Measurements from ENCODE around the gene TTC13.

Gene TTC13

GRCh38 chr1:230894664-230895063 lies 84.0 kb downstream of the TTC13 start:
- DNase-seq (ENCODE audit: low read depth), result no peak
- H3K4me3 ChIP-seq (ENCODE audit: low read length), result no peak overlapping the region
- TF ChIP-seq, protein P1, sequence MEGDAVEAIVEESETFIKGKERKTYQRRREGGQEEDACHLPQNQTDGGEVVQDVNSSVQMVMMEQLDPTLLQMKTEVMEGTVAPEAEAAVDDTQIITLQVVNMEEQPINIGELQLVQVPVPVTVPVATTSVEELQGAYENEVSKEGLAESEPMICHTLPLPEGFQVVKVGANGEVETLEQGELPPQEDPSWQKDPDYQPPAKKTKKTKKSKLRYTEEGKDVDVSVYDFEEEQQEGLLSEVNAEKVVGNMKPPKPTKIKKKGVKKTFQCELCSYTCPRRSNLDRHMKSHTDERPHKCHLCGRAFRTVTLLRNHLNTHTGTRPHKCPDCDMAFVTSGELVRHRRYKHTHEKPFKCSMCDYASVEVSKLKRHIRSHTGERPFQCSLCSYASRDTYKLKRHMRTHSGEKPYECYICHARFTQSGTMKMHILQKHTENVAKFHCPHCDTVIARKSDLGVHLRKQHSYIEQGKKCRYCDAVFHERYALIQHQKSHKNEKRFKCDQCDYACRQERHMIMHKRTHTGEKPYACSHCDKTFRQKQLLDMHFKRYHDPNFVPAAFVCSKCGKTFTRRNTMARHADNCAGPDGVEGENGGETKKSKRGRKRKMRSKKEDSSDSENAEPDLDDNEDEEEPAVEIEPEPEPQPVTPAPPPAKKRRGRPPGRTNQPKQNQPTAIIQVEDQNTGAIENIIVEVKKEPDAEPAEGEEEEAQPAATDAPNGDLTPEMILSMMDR (conservative IDR thresholded peaks at IDR 0.05; ENCODE audit: low read depth, low read length), result no peak

GRCh38 chr1:230894032-230894431 lies 84.6 kb downstream of the TTC13 start:
- TF ChIP-seq, protein P1 (conservative IDR thresholded peaks at IDR 0.05; ENCODE audit: low read depth, low read length), result no peak
- no peak overlapping the region for H3K4me3 ChIP-seq (ENCODE audit: low read length)
- DNase-seq (ENCODE audit: low read depth), result no peak

DNA sequence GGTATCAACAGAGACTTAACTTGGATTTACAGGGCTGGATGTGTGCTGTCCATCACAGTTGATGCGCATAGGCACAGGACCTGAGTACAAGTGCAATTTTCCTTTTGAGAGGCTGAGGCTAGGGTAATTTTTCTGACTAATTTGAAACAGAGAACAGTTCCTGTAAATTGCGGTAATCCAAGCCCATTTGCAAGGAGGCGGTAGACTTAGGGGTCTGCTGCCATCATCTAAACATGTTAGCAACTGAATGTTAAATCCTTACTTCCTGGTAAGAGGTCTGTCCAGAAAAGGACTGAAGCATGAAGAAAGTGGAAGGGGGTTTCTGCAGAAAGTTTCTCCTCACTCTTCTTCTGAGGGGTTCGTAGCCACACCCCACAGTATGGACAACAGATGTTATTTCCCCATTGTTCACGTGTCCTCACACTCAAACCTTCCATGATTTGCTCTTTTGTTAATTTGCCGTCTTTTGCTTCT lies 86.6 kb downstream of the TTC13 start:
- TF ChIP-seq, protein P1 (conservative IDR thresholded peaks at IDR 0.05; ENCODE audit: low read depth, low read length), result no peak

DNA sequence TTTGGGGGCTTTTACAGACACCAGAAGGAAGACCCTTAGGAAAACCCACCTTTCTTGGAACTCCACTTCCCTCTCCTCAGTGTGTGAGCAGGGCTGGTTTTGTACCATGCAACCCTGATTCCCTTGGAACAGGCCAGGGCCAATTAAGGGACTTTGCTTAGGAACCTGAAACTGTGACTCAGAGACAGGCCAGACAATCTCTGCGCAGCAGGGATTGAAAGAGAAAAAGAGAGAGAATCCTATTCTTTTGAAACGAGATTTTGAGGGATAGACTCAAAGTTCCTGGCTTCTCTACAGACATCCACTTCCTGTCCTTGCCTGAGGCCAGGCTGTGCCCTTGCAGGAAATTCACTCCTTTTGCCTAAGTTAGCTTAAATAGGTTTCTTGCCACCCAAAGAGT lies 87.2 kb downstream of the TTC13 start:
- no peak overlapping the region for H3K4me3 ChIP-seq (ENCODE audit: low read length)
- TF ChIP-seq, protein P1 (conservative IDR thresholded peaks at IDR 0.05; ENCODE audit: low read depth, low read length), result no peak
- no peak for DNase-seq (ENCODE audit: low read depth)

More for the DNA sequence above, 86.6 kb downstream of the TTC13 start:
- H3K4me3 ChIP-seq (ENCODE audit: low read length), result no peak overlapping the region
- DNase-seq (ENCODE audit: low read depth), result no peak

GRCh38 chr1:230884646-230885045 lies 94.0 kb downstream of the TTC13 start:
- no peak overlapping the region for H3K4me3 ChIP-seq (ENCODE audit: low read length)
- TF ChIP-seq, protein P1 (conservative IDR thresholded peaks at IDR 0.05; ENCODE audit: low read depth, low read length), result no peak
- DNase-seq (ENCODE audit: low read depth), result no peak

DNA sequence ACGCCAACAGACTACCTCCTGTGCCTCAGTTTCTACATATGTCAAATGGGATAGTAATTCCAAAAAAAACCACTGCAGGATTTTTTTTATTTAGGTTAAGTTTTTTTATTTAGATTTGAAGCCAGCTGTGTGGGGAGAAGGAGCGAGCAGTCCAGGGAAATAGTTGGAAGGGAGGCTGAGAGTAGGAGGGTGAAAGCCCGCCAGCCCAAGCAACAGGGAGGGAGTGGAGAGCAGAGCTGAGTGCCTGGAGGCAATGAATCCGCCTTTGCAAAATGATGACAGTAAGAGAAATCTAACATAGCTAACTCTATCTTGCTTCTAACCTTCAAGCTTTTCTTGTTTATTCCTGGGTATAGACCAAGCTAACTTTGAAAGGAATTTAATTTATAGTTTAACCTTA lies 94.7 kb downstream of the TTC13 start:
- H3K4me3 ChIP-seq (ENCODE audit: low read length), result no peak overlapping the region
- TF ChIP-seq, protein P1 (conservative IDR thresholded peaks at IDR 0.05; ENCODE audit: low read depth, low read length), result no peak
- DNase-seq (ENCODE audit: low read depth), result no peak

DNA sequence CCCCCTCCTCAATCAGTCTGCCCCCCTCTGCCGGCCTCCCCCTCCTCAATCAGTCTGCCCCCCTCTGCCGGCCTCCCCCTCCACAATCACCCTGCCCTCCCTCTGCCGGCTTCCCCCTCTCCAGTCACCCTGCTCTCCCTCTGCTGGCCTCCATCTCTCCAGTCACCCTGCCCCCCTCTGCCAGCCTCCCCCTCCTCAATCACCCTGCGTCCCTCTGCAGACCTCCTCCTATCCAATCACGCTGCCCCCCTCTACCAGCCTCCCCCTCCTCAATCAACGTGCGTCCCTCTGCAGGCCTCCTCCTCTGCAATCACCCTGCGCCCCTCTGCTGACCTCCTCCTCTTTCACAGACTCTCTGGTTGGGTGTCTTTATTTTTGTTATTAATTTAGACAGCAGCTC lies 98.9 kb downstream of the TTC13 start:
- no peak for DNase-seq (ENCODE audit: low read depth)
- TF ChIP-seq, protein P1 (conservative IDR thresholded peaks at IDR 0.05; ENCODE audit: low read depth, low read length), result no peak

More for the DNA sequence above, 98.9 kb downstream of the TTC13 start:
- H3K4me3 ChIP-seq (ENCODE audit: low read length), result no peak overlapping the region
